Measurements from ENCODE around the gene RPP25.

GRCh38 chr15:74906067-74906449, 50.5 kb downstream of the RPP25 start:
- TF ChIP-seq POLR2A (IDR thresholded peaks at IDR 0.05), result no peak
- TF ChIP-seq, protein P1, sequence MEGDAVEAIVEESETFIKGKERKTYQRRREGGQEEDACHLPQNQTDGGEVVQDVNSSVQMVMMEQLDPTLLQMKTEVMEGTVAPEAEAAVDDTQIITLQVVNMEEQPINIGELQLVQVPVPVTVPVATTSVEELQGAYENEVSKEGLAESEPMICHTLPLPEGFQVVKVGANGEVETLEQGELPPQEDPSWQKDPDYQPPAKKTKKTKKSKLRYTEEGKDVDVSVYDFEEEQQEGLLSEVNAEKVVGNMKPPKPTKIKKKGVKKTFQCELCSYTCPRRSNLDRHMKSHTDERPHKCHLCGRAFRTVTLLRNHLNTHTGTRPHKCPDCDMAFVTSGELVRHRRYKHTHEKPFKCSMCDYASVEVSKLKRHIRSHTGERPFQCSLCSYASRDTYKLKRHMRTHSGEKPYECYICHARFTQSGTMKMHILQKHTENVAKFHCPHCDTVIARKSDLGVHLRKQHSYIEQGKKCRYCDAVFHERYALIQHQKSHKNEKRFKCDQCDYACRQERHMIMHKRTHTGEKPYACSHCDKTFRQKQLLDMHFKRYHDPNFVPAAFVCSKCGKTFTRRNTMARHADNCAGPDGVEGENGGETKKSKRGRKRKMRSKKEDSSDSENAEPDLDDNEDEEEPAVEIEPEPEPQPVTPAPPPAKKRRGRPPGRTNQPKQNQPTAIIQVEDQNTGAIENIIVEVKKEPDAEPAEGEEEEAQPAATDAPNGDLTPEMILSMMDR (IDR thresholded peaks at IDR 0.05), result no peak
